MM.1S (cell line): ENCODE data around the gene NRXN3.

Experiments
- DNase-seq: peaks from one replicate; pipeline ENCODE4 v3.0.0-alpha.2; 2015
- H2AFZ ChIP-seq: fragments of 300-600 bp; sonication (generic); 2 replicates; pipeline ENCODE4 v1.6.0; 2016; ENCODE audit warnings: antibody characterized with exemption, low read length
- H3F3A ChIP-seq: fragments of 300-600 bp; sonication (generic); 2 replicates; pipeline ENCODE4 v1.6.1; 2016; ENCODE audit warnings: mild to moderate bottlenecking, antibody characterized with exemption, low read length, moderate library complexity, mixed read lengths; ENCODE audit not compliant: insufficient read depth
- H3K27ac ChIP-seq: fragments of 300-600 bp; sonication (generic); 2 replicates; pipeline ENCODE4 v1.5.1; 2016; ENCODE audit warnings: mild to moderate bottlenecking, low read length
- H3K27me3 ChIP-seq: fragments of 300-600 bp; sonication (generic); replicated peaks from 2 replicates; pipeline ENCODE4 v1.6.0; 2016; ENCODE audit warnings: low read length; ENCODE audit not compliant: insufficient read depth
- H3K36me3 ChIP-seq: fragments of 300-600 bp; sonication (generic); replicated peaks from 2 replicates; pipeline ENCODE4 v1.6.1; 2016; ENCODE audit warnings: mild to moderate bottlenecking, low read length, mixed read lengths; ENCODE audit not compliant: insufficient read depth
- H3K4me1 ChIP-seq: fragments of 300-600 bp; sonication (generic); 2 replicates; pipeline ENCODE4 v1.6.1; 2016; ENCODE audit warnings: low read length, mixed read lengths
- H3K4me2 ChIP-seq: fragments of 300-600 bp; sonication (generic); 2 replicates; pipeline ENCODE4 v1.6.0; 2016; ENCODE audit warnings: low read depth, low read length
- H3K4me3 ChIP-seq: fragments of 300-600 bp; sonication (generic); 2 replicates; pipeline ENCODE4 v1.5.1; 2016; ENCODE audit warnings: low read length, mixed read lengths
- H3K79me2 ChIP-seq: fragments of 300-600 bp; sonication (generic); 2 replicates; pipeline ENCODE4 v1.6.1; 2016; ENCODE audit warnings: mixed run types, low read length, mixed read lengths
- H3K9ac ChIP-seq: fragments of 300-600 bp; sonication (generic); 2 replicates; pipeline ENCODE4 v1.6.1; 2016; ENCODE audit warnings: low read length, mixed read lengths
- H3K9me2 ChIP-seq: fragments of 300-600 bp; sonication (generic); replicated peaks from 2 replicates; pipeline ENCODE4 v1.6.1; 2016; ENCODE audit warnings: mild to moderate bottlenecking, low read length, mixed read lengths; ENCODE audit not compliant: insufficient read depth
- H3K9me3 ChIP-seq: fragments of 300-600 bp; sonication (generic); replicated peaks from 2 replicates; pipeline ENCODE4 v1.6.1; 2016; ENCODE audit warnings: mild to moderate bottlenecking, low read length, mixed read lengths; ENCODE audit not compliant: insufficient read depth
- H4K20me1 ChIP-seq: fragments of 300-600 bp; sonication (generic); 2 replicates; pipeline ENCODE4 v1.6.1; 2016; ENCODE audit warnings: mild to moderate bottlenecking, low read length, moderate library complexity, mixed read lengths; ENCODE audit not compliant: insufficient read depth
- CTCF ChIP-seq: fragments of 300-600 bp; sonication (generic); IDR thresholded peaks from 2 replicates; pipeline ENCODE4 v1.5.1; 2016; ENCODE audit warnings: antibody characterized with exemption, low read length, mixed read lengths
- EZH2 ChIP-seq: fragments of 300-600 bp; sonication (generic); optimal IDR thresholded peaks from 2 replicates; pipeline ENCODE3; 2017; ENCODE audit warnings: low read depth, mild to moderate bottlenecking, antibody characterized with exemption, low read length, mixed read lengths
- EZH2phosphoT487 ChIP-seq: fragments of 300-600 bp; sonication (generic); IDR thresholded peaks from 2 replicates; pipeline ENCODE4 v1.6.1; 2018; ENCODE audit warnings: antibody characterized with exemption, low read length

Gene NRXN3

GRCh38 chr14:79352076-79352630, 1182.0 kb downstream of the NRXN3 start:
- Histone ChIP-seq H3K9me2 (no peaks in the 10 kb centered on the region), H3K9ac (no peak overlapping the region), H3K4me3 (no peak overlapping the region), H3K27me3 (no peaks in the 10 kb centered on the region), H3K4me2 (no peak overlapping the region), H4K20me1 (no peaks in the 10 kb centered on the region), H3F3A (no peaks in the 10 kb centered on the region), H3K79me2 (no peaks in the 10 kb centered on the region), H3K36me3 (no peaks in the 10 kb centered on the region), H3K9me3 (no peaks in the 10 kb centered on the region), H3K27ac (no peak overlapping the region), H3K4me1 (no peaks in the 10 kb centered on the region), H2AFZ (no peak overlapping the region)
- no peak for DNase-seq
- TF ChIP-seq EZH2 (no peak), EZH2phosphoT487 (no peak), CTCF (no peak)

DNA sequence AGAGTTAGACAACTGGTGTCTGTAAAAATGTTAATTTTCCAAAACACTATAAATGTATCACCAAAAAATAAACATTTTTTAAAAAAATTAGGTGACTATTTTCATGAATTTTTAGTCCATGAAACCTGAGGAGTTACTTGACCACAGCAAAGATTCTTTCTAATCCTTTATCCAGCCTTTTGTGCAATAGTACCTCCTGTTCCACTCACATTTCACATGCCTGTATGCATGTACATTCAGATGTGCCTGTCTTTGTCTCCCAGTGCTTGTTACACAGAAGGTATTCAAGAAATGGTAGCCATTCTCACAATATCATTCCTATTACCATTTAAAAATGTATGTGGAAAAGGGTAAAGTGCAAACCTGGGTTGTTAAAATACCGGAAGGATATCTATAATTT, 1184.2 kb downstream of the NRXN3 start:
- no peak for DNase-seq
- H3K36me3 ChIP-seq: no peaks in the 10 kb centered on the region
- no peaks in the 10 kb centered on the region for H4K20me1 ChIP-seq
- no peaks in the 10 kb centered on the region for H3K9me3 ChIP-seq
- TF ChIP-seq CTCF (no peak), EZH2phosphoT487 (no peak)
- no peak overlapping the region for H2AFZ ChIP-seq
- H3K4me3 ChIP-seq: no peak overlapping the region
- no peaks in the 10 kb centered on the region for H3K79me2 ChIP-seq
- H3K27me3 ChIP-seq: no peaks in the 10 kb centered on the region
- H3K9ac ChIP-seq: no peak overlapping the region
- no peaks in the 10 kb centered on the region for H3K4me1 ChIP-seq
- no peak overlapping the region for H3K4me2 ChIP-seq
- no peak overlapping the region for H3K27ac ChIP-seq
- H3F3A ChIP-seq: no peaks in the 10 kb centered on the region
- no peaks in the 10 kb centered on the region for H3K9me2 ChIP-seq

GRCh38 chr14:79356040-79356439, 1185.9 kb downstream of the NRXN3 start:
- H3K9me3 ChIP-seq: no peaks in the 10 kb centered on the region
- H3K9me2 ChIP-seq: no peaks in the 10 kb centered on the region
- no peaks in the 10 kb centered on the region for H3K4me1 ChIP-seq
- H3K36me3 ChIP-seq: no peaks in the 10 kb centered on the region
- no peaks in the 10 kb centered on the region for H3K27me3 ChIP-seq
- H4K20me1 ChIP-seq: no peaks in the 10 kb centered on the region
- H3K4me3 ChIP-seq: no peak overlapping the region
- H3K9ac ChIP-seq: no peak overlapping the region
- H3K27ac ChIP-seq: no peak overlapping the region
- no peaks in the 10 kb centered on the region for H3K79me2 ChIP-seq
- no peaks in the 10 kb centered on the region for H3F3A ChIP-seq
- TF ChIP-seq EZH2 (no peak), EZH2phosphoT487 (no peak), CTCF (no peak)
- no peak overlapping the region for H3K4me2 ChIP-seq
- DNase-seq: no peak
- H2AFZ ChIP-seq: no peak overlapping the region
